Measurements from ENCODE around the gene CNOT2.

GRCh38 chr12:70254846-70255245 is 11.6 kb downstream of the CNOT2 start:
- TF ChIP-seq, protein P1, sequence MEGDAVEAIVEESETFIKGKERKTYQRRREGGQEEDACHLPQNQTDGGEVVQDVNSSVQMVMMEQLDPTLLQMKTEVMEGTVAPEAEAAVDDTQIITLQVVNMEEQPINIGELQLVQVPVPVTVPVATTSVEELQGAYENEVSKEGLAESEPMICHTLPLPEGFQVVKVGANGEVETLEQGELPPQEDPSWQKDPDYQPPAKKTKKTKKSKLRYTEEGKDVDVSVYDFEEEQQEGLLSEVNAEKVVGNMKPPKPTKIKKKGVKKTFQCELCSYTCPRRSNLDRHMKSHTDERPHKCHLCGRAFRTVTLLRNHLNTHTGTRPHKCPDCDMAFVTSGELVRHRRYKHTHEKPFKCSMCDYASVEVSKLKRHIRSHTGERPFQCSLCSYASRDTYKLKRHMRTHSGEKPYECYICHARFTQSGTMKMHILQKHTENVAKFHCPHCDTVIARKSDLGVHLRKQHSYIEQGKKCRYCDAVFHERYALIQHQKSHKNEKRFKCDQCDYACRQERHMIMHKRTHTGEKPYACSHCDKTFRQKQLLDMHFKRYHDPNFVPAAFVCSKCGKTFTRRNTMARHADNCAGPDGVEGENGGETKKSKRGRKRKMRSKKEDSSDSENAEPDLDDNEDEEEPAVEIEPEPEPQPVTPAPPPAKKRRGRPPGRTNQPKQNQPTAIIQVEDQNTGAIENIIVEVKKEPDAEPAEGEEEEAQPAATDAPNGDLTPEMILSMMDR (IDR thresholded peaks at IDR 0.05; ENCODE audit: poor library complexity), result no peak
- no peak for TF ChIP-seq EZH2phosphoT487 (IDR thresholded peaks at IDR 0.05; ENCODE audit: low read depth, severe bottlenecking, unreplicated experiment)
